ACHN (cell line): ENCODE results near the gene HPSE2.
"Not testable (repeated sequence)": the region's sequence is repeated elsewhere in the genome, so short reads cannot be mapped to it uniquely, and the experiment has no call there.

ENCODE experiments used
- DNase-seq: peaks from one replicate; pipeline ENCODE4 v3.0.0-alpha.2; 2015
- in situ Hi-C: cut with HindIII; loops from 2 replicates; pipeline ENCODE4 v1.10.0; 2017; ENCODE audit warnings: low sequenced_read_pairs, low pct_ligation_motif_present, low pct_unique_long_range_greater_than_20kb

Gene HPSE2

GRCh38 chr10:99172128-99172738 is 63.4 kb downstream of the HPSE2 start:
- DNase-seq: peak; percentile 69
- in situ Hi-C loops: no loop called here

GRCh38 chr10:99170116-99170675 is 65.5 kb downstream of the HPSE2 start:
- no peak for DNase-seq
- in situ Hi-C loops: no loop called here

- in situ Hi-C loops: no loop called here
Measured at GRCh38 chr10:99161165-99161564, 74.5 kb downstream of the HPSE2 start.

GRCh38 chr10:99143651-99144050 is 92.0 kb downstream of the HPSE2 start:
- in situ Hi-C loops: no loop called here
- no peak for DNase-seq

More at GRCh38 chr10:99161165-99161564, 74.5 kb downstream of the HPSE2 start:
- DNase-seq: no peak

GRCh38 chr10:99143011-99143410 is 92.6 kb downstream of the HPSE2 start:
- DNase-seq: no peak
- in situ Hi-C loops: no loop called here

- DNase-seq, in situ Hi-C loops: not testable (repeated sequence)
Measured at GRCh38 chr10:99132897-99133296, 102.8 kb downstream of the HPSE2 start.

GRCh38 chr10:99125879-99126278 is 109.8 kb downstream of the HPSE2 start:
- no peak for DNase-seq
- in situ Hi-C loops: no loop called here

GRCh38 chr10:99124376-99124775 is 111.3 kb downstream of the HPSE2 start:
- DNase-seq: no peak
- in situ Hi-C loops: no loop called here

- in situ Hi-C loops: no loop called here
- DNase-seq: no peak
Measured at GRCh38 chr10:99123851-99124250, 111.8 kb downstream of the HPSE2 start.

GRCh38 chr10:99123336-99123735 is 112.3 kb downstream of the HPSE2 start:
- no peak for DNase-seq
- in situ Hi-C loops: no loop called here

- no peak for DNase-seq
- in situ Hi-C loops: no loop called here
Measured at GRCh38 chr10:99119258-99119748, 116.3 kb downstream of the HPSE2 start.

GRCh38 chr10:99115703-99116102 is 119.9 kb downstream of the HPSE2 start:
- in situ Hi-C loops: no loop called here
- no peak for DNase-seq

- in situ Hi-C loops: no loop called here
- no peak for DNase-seq
Measured at GRCh38 chr10:99085358-99085757, 150.3 kb downstream of the HPSE2 start.

- in situ Hi-C loops: no loop called here
- no peak for DNase-seq
Measured at GRCh38 chr10:99084161-99084560, 151.5 kb downstream of the HPSE2 start.

- DNase-seq: no peak
- in situ Hi-C loops: no loop called here
Measured at GRCh38 chr10:99080275-99080945, 155.2 kb downstream of the HPSE2 start.

- DNase-seq: no peak
- in situ Hi-C loops: no loop called here
Measured at GRCh38 chr10:99062591-99062990, 173.1 kb downstream of the HPSE2 start.

- no peak for DNase-seq
- in situ Hi-C loops: no loop called here
Measured at GRCh38 chr10:99058762-99059161, 176.9 kb downstream of the HPSE2 start.

GRCh38 chr10:99057936-99058690 is 177.5 kb downstream of the HPSE2 start:
- in situ Hi-C loops: no loop called here
- no peak for DNase-seq

GRCh38 chr10:99045671-99046070 is 190.0 kb downstream of the HPSE2 start:
- DNase-seq: no peak

More at GRCh38 chr10:99045671-99046070, 190.0 kb downstream of the HPSE2 start:
- in situ Hi-C loops: no loop called here
